H54 (cell line): ENCODE measurements around the gene PRKCA.

ENCODE experiments used
- DNase-seq: peaks from one replicate; pipeline ENCODE4 v3.0.0; 2011; ENCODE audit warnings: low spot score, mixed read lengths; ENCODE audit not compliant: insufficient read length
- FAIRE-seq: peaks from 3 replicates; lab custom pipeline; 2011; peaks lifted over from hg19 to GRCh38; lab: Jason Lieb, UNC
- POLR2A ChIP-seq: IDR thresholded peaks from 2 replicates; pipeline ENCODE4 v1.6.1; 2011; ENCODE audit warnings: low read depth, mild to moderate bottlenecking, low read length

PRKCA gene

GRCh38 chr17:66562119-66562518 is 259.7 kb downstream of the PRKCA start:
- DNase-seq (no peak), FAIRE-seq (no peak)
- no peak for TF ChIP-seq POLR2A

GRCh38 chr17:66564992-66565465 is 262.6 kb downstream of the PRKCA start:
- DNase-seq (no peak), FAIRE-seq (no peak)
- no peak for TF ChIP-seq POLR2A

- TF ChIP-seq POLR2A: no peak
- peak; percentile 64 for FAIRE-seq
- DNase-seq: peak; percentile 63
These were observed 265.1 kb downstream of the PRKCA start for GRCh38 chr17:66567234-66568170.

- DNase-seq (no peak), FAIRE-seq (no peak)
- TF ChIP-seq POLR2A: no peak
These were observed 267.2 kb downstream of the PRKCA start for GRCh38 chr17:66569572-66569971.

- no peak for TF ChIP-seq POLR2A
- DNase-seq (no peak), FAIRE-seq (no peak)
These were observed 268.2 kb downstream of the PRKCA start for GRCh38 chr17:66570447-66571195.

- no peak for FAIRE-seq
- no peak for TF ChIP-seq POLR2A
- no peak for DNase-seq
These were observed 269.3 kb downstream of the PRKCA start for GRCh38 chr17:66571745-66572144.

- no peak for DNase-seq
- TF ChIP-seq POLR2A: no peak
- FAIRE-seq: no peak
These were observed 270.7 kb downstream of the PRKCA start for GRCh38 chr17:66573078-66573477.

GRCh38 chr17:66574123-66574522 is 271.7 kb downstream of the PRKCA start:
- FAIRE-seq (no peak), DNase-seq (no peak)
- TF ChIP-seq POLR2A: no peak

- DNase-seq (no peak), FAIRE-seq (no peak)
- TF ChIP-seq POLR2A: no peak
These were observed 274.1 kb downstream of the PRKCA start for GRCh38 chr17:66576473-66576872.

- DNase-seq: no peak
- FAIRE-seq: no peak
- TF ChIP-seq POLR2A: no peak
These were observed 274.6 kb downstream of the PRKCA start for GRCh38 chr17:66577041-66577440.

- FAIRE-seq: no peak
- TF ChIP-seq POLR2A: no peak
- no peak for DNase-seq
These were observed 276.5 kb downstream of the PRKCA start for GRCh38 chr17:66578781-66579489.

- no peak for TF ChIP-seq POLR2A
- FAIRE-seq (no peak), DNase-seq (no peak)
These were observed 277.1 kb downstream of the PRKCA start for GRCh38 chr17:66579556-66579955.

- FAIRE-seq (no peak), DNase-seq (peak; percentile 34)
These were observed 278.0 kb downstream of the PRKCA start for GRCh38 chr17:66580184-66580955.

More at GRCh38 chr17:66580184-66580955, 278.0 kb downstream of the PRKCA start:
- no peak for TF ChIP-seq POLR2A
